ENCODE results near the gene NNAT.

Gene NNAT

DNA sequence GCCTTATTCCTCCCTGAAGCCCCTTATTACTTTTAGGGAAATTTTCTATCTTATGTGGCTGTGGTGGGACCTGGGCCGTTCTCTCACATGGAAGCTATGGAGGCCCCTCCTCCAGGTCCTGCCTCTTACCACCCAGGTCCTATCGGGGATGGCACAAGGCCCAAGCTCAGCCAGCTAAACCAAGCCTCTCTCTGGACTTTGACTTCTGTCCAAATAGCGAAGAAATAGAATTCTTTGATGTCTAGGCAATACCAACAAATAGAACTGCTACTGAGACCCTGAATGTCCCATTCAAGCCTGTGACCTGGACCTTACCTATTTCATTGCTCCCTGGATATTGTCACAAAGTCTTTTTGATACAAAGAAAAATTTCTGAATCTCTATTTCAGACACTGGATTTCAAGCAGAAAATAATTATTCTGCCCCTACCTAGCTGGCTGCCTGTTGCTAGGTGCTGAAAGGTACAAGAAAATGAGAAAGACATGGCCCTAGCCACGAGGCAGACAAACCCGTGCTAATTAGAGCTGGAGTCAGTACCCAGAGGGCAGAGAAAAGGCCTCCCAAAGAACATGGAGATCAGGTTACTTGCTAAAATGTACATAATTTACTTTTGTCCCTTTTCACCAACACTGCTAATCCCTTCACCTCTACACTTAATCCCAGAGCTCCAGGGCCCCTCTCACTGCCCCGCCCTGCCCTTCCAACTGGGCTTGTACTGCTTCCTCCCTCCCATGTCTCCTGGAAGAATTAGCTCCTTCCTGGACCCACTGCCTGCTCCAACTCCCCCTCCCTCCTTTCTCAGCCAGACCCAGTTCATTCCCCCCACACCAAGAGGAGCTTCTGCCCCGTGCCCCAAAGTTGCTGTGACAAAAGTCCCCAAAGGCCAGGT, 15.5 kb upstream of the NNAT start:
- H2BK5ac ChIP-seq (ENCODE audit: low read depth, low read length, poor library complexity), result no peak overlapping the region
- H3K18ac ChIP-seq (ENCODE audit: low read length), result no peak overlapping the region
- H3K4ac ChIP-seq (ENCODE audit: low read depth, low read length), result no peak overlapping the region
- no peak for DNase-seq
- no peak overlapping the region for H3K14ac ChIP-seq (ENCODE audit: low read length)
- no peaks in the 10 kb centered on the region for H3K79me2 ChIP-seq (ENCODE audit: control insufficient read depth, insufficient read depth, low read length, poor library complexity)
- H2AFZ ChIP-seq (ENCODE audit: insufficient read depth, low read length, poor library complexity), result no peak overlapping the region
- H3K27me3 ChIP-seq (ENCODE audit: insufficient read depth, low read length), result no peaks in the 10 kb centered on the region
- WGBS (ENCODE audit: extremely low coverage, insufficient coverage, insufficient read length), result no CpG with 5 or more reads among the region's 7 CpGs
- peaks cover 5 to 19% of the 10 kb centered on the region in 2 experiments for H3K4me1 ChIP-seq (ENCODE audit: control insufficient read depth in 1 of 2, insufficient read depth in 2 of 2, low read length in 2 of 2)
- H4K8ac ChIP-seq (ENCODE audit: low read depth, low read length), result no peak overlapping the region
- H2AK5ac ChIP-seq (ENCODE audit: low read length), result no peak overlapping the region
- H3K27ac ChIP-seq (ENCODE audit: low read depth, low read length), result no peak overlapping the region
- H3K36me3 ChIP-seq (ENCODE audit: control insufficient read depth in 1 of 2, insufficient read depth in 2 of 2, low read length in 2 of 2), result peaks cover 11% of the 10 kb centered on the region in 2 experiments
- H2BK12ac ChIP-seq (ENCODE audit: low read length), result no peak overlapping the region
- H3K23ac ChIP-seq (ENCODE audit: low read length), result no peak overlapping the region
- H3K4me3 ChIP-seq (ENCODE audit: low read depth, low read length), result no peak overlapping the region
- H3K9ac ChIP-seq (ENCODE audit: low read length), result no peak overlapping the region
- no peak overlapping the region for H2BK120ac ChIP-seq (ENCODE audit: insufficient read depth, low read length, poor library complexity)
- H3K79me1 ChIP-seq (ENCODE audit: low read length), result no peaks in the 10 kb centered on the region
- no peak overlapping the region for H4K91ac ChIP-seq (ENCODE audit: low read depth, low read length)
- H3K4me2 ChIP-seq (ENCODE audit: low read length), result no peak overlapping the region
- no peaks in the 10 kb centered on the region for H3K9me3 ChIP-seq (ENCODE audit: insufficient read depth, low read depth, low read length)
- no peak overlapping the region for H4K12ac ChIP-seq (ENCODE audit: low read depth, low read length)

DNA sequence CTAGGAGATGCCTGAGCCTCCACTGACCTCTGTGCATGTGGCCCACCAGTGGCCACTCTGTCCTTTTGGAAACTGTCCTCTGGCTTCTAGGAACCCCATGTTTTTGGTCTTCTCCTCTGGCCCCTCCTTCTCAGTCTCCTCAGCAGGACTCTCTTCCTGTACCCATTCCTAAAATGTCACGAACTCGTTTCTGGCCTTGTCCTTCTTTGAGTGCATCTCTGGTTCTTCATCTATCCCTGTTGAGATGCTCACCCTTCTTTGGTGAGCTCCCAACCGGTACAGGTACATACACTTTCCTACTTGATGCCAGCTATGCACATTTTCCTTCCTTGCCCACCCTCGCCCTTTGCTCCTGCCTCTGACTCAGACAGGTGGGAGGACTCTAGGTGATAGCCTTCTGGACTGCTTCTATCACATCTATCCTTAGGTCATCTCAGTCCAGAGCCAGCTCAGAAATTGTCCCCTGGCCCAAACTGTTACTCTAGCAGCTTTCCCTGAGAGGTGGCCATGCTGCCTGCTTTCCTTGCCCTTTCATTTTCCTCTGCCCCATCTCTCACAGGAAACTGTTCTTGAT, 14.8 kb upstream of the NNAT start:
- no CpG with 5 or more reads among the region's 4 CpGs for WGBS (ENCODE audit: extremely low coverage, insufficient coverage, insufficient read length)
- H4K12ac ChIP-seq (ENCODE audit: low read depth, low read length), result no peak overlapping the region

DNA sequence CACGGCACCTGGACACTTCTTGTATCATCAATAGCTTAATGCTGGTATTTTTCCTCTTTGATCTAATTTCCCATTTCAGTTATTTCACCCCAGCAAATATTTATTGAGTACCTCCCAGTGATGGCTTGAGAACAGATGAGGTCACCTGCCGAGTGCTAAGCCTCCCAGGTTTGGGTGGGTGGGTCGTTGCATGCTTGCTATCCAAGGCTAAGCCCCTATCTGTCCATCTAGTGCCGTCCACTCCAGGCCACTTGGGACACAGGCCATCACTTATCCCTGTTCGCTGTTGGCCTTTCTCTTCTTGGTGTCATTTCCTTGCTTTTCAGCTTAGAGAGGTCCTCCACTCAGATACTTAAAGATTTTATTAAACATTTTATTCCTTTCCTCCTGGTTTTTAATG, 10.8 kb upstream of the NNAT start:
- Histone ChIP-seq H4K8ac (ENCODE audit: low read depth, low read length) (no peak overlapping the region), H2AK5ac (ENCODE audit: low read length) (no peak overlapping the region), H3K4ac (ENCODE audit: low read depth, low read length) (no peak overlapping the region), H3K4me1 (ENCODE audit: control insufficient read depth in 1 of 2, insufficient read depth in 2 of 2, low read length in 2 of 2) (peaks cover 5 to 14% of the 10 kb centered on the region in 2 experiments), H3K27ac (ENCODE audit: low read depth, low read length) (no peak overlapping the region), H3K14ac (ENCODE audit: low read length) (no peak overlapping the region), H3K27me3 (ENCODE audit: insufficient read depth, low read length) (no peaks in the 10 kb centered on the region), H3K79me2 (ENCODE audit: control insufficient read depth, insufficient read depth, low read length, poor library complexity) (no peaks in the 10 kb centered on the region), H3K36me3 (ENCODE audit: control insufficient read depth in 1 of 2, insufficient read depth in 2 of 2, low read length in 2 of 2) (peaks cover 26 to 50% of the 10 kb centered on the region in 2 experiments), H4K91ac (ENCODE audit: low read depth, low read length) (no peak overlapping the region), H3K23ac (ENCODE audit: low read length) (no peak overlapping the region), H3K18ac (ENCODE audit: low read length) (no peak overlapping the region), H3K9ac (ENCODE audit: low read length) (no peak overlapping the region), H2BK5ac (ENCODE audit: low read depth, low read length, poor library complexity) (no peak overlapping the region), H2BK12ac (ENCODE audit: low read length) (no peak overlapping the region), H4K12ac (ENCODE audit: low read depth, low read length) (no peak overlapping the region), H2AFZ (ENCODE audit: insufficient read depth, low read length, poor library complexity) (no peak overlapping the region), H3K9me3 (ENCODE audit: insufficient read depth, low read depth, low read length) (no peaks in the 10 kb centered on the region), H3K79me1 (ENCODE audit: low read length) (no peaks in the 10 kb centered on the region), H3K4me3 (ENCODE audit: low read depth, low read length) (no peak overlapping the region), H2BK120ac (ENCODE audit: insufficient read depth, low read length, poor library complexity) (no peak overlapping the region), H3K4me2 (ENCODE audit: low read length) (no peak overlapping the region)
- WGBS (ENCODE audit: extremely low coverage, insufficient coverage, insufficient read length), result no CpG with 5 or more reads among the region's 5 CpGs
- no peak for DNase-seq

More for the DNA sequence above, 14.8 kb upstream of the NNAT start:
- Histone ChIP-seq H4K8ac (ENCODE audit: low read depth, low read length) (no peak overlapping the region), H3K4ac (ENCODE audit: low read depth, low read length) (no peak overlapping the region), H3K18ac (ENCODE audit: low read length) (no peak overlapping the region), H3K23ac (ENCODE audit: low read length) (no peak overlapping the region), H3K36me3 (ENCODE audit: control insufficient read depth in 1 of 2, insufficient read depth in 2 of 2, low read length in 2 of 2) (peaks cover 13 to 17% of the 10 kb centered on the region in 2 experiments), H3K4me1 (ENCODE audit: control insufficient read depth in 1 of 2, insufficient read depth in 2 of 2, low read length in 2 of 2) (peaks cover 5 to 19% of the 10 kb centered on the region in 2 experiments), H3K27me3 (ENCODE audit: insufficient read depth, low read length) (no peaks in the 10 kb centered on the region), H2BK12ac (ENCODE audit: low read length) (no peak overlapping the region), H3K27ac (ENCODE audit: low read depth, low read length) (no peak overlapping the region), H3K9me3 (ENCODE audit: insufficient read depth, low read depth, low read length) (no peaks in the 10 kb centered on the region), H2AK5ac (ENCODE audit: low read length) (no peak overlapping the region), H3K4me2 (ENCODE audit: low read length) (no peak overlapping the region), H3K4me3 (ENCODE audit: low read depth, low read length) (no peak overlapping the region), H4K91ac (ENCODE audit: low read depth, low read length) (no peak overlapping the region), H3K79me1 (ENCODE audit: low read length) (no peaks in the 10 kb centered on the region), H2BK120ac (ENCODE audit: insufficient read depth, low read length, poor library complexity) (no peak overlapping the region), H2BK5ac (ENCODE audit: low read depth, low read length, poor library complexity) (no peak overlapping the region), H3K79me2 (ENCODE audit: control insufficient read depth, insufficient read depth, low read length, poor library complexity) (no peaks in the 10 kb centered on the region), H3K14ac (ENCODE audit: low read length) (no peak overlapping the region), H3K9ac (ENCODE audit: low read length) (no peak overlapping the region), H2AFZ (ENCODE audit: insufficient read depth, low read length, poor library complexity) (no peak overlapping the region)
- DNase-seq, result no peak

- Histone ChIP-seq H2BK5ac (ENCODE audit: low read depth, low read length, poor library complexity) (no peak overlapping the region), H2BK120ac (ENCODE audit: insufficient read depth, low read length, poor library complexity) (no peak overlapping the region), H3K27ac (ENCODE audit: low read depth, low read length) (no peak overlapping the region), H3K79me1 (ENCODE audit: low read length) (no peaks in the 10 kb centered on the region), H3K9ac (ENCODE audit: low read length) (no peak overlapping the region), H3K4me2 (ENCODE audit: low read length) (no peak overlapping the region), H4K91ac (ENCODE audit: low read depth, low read length) (no peak overlapping the region), H3K27me3 (ENCODE audit: insufficient read depth, low read length) (no peaks in the 10 kb centered on the region), H3K23ac (ENCODE audit: low read length) (no peak overlapping the region), H2BK12ac (ENCODE audit: low read length) (no peak overlapping the region), H3K18ac (ENCODE audit: low read length) (no peak overlapping the region), H2AFZ (ENCODE audit: insufficient read depth, low read length, poor library complexity) (no peak overlapping the region), H3K36me3 (ENCODE audit: control insufficient read depth in 1 of 2, insufficient read depth in 2 of 2, low read length in 2 of 2) (peaks cover 33 to 60% of the 10 kb centered on the region in 2 experiments), H3K4me3 (ENCODE audit: low read depth, low read length) (no peak overlapping the region), H2AK5ac (ENCODE audit: low read length) (no peak overlapping the region), H4K12ac (ENCODE audit: low read depth, low read length) (no peak overlapping the region), H3K14ac (ENCODE audit: low read length) (no peak overlapping the region), H3K79me2 (ENCODE audit: control insufficient read depth, insufficient read depth, low read length, poor library complexity) (no peaks in the 10 kb centered on the region), H3K4ac (ENCODE audit: low read depth, low read length) (no peak overlapping the region), H3K4me1 (ENCODE audit: control insufficient read depth in 1 of 2, insufficient read depth in 2 of 2, low read length in 2 of 2) (peaks cover 1 to 4% of the 10 kb centered on the region in 2 experiments), H3K9me3 (ENCODE audit: insufficient read depth, low read depth, low read length) (no peaks in the 10 kb centered on the region), H4K8ac (ENCODE audit: low read depth, low read length) (no peak overlapping the region)
- WGBS (ENCODE audit: extremely low coverage, insufficient coverage, insufficient read length), result no CpG with 5 or more reads among the region's 6 CpGs
- DNase-seq, result no peak
These were observed 9.3 kb upstream of the NNAT start for GRCh38 chr20:37511610-37512275.

Measured in trophoblast cell (in vitro differentiated cells and primary cell).